A549 (cell line): ENCODE results near the gene PRRX1. TPM values are rescaled to one million over a fixed set of nuclear protein-coding genes. Genes with fewer than 3 reads are reported as not detected.

Source experiments
- ATAC-seq, 2 experiments: fragments of 200-7000 bp in 1 of 2; fragments of >200 bp in 1 of 2; cut with Nextera tagmentation in 1 of 2; cut with Tn5 transposase in 1 of 2; 3 replicates each; pipeline versions ENCODE4 v1.8.0 to v1.9.1; 2018 to 2020; ENCODE audit warnings: mild to moderate bottlenecking in 1 of 2, moderate library complexity in 1 of 2
- CTCF ChIA-PET: fragments of 300-600 bp; sonication (Branson Sonifier 250); formaldehyde crosslinking; extraction: SDS; loops from one replicate; lab custom pipeline; 2021; ENCODE audit warnings: antibody characterized with exemption, inconsistent platforms; lab: Yijun Ruan, JAX
- POLR2A ChIA-PET: fragments of 350-600 bp; formaldehyde crosslinking; extraction: SDS; loops from one replicate; lab custom pipeline; 2021; ENCODE audit warnings: antibody characterized with exemption, inconsistent platforms; lab: Yijun Ruan, JAX
- DNase-seq, 2 experiments: peaks; one replicate each; pipeline versions ENCODE4 v3.0.0 to v3.0.0-alpha.2; 2011 to 2016; ENCODE audit warnings: low read depth in 1 of 2, low spot score in 1 of 2
- FAIRE-seq: peaks from 2 replicates; lab custom pipeline; 2011; peaks lifted over from hg19 to GRCh38; lab: Jason Lieb, UNC
- H3K27ac ChIP-seq, 2 experiments: fragments of >200 bp; sonication (Bioruptor Twin); formaldehyde crosslinking; 3 replicates each; pipeline ENCODE4 v1.5.1; 2016 to 2017
- H3K4me1 ChIP-seq: fragments of >200 bp; sonication (Bioruptor Twin); formaldehyde crosslinking; 3 replicates; pipeline ENCODE4 v1.6.1; 2016
- H3K4me2 ChIP-seq: fragments of >200 bp; sonication (Bioruptor Twin); formaldehyde crosslinking; 3 replicates; pipeline ENCODE4 v1.6.1; 2016
- H3K4me3 ChIP-seq: fragments of >200 bp; sonication (Bioruptor Twin); formaldehyde crosslinking; 3 replicates; pipeline ENCODE4 v1.5.1; 2016
- H3K9me3 ChIP-seq: fragments of >200 bp; sonication (Bioruptor Twin); formaldehyde crosslinking; 3 replicates; pipeline ENCODE4 v1.6.1; 2016
- BHLHE40 ChIP-seq: IDR thresholded peaks from 2 replicates; pipeline ENCODE4 v1.6.1; 2012; ENCODE audit warnings: low read depth, low read length, inconsistent platforms
- CBX2 ChIP-seq: fragments of 200-600 bp; sonication (generic); IDR thresholded peaks from 2 replicates; pipeline ENCODE4 v1.6.1; 2016; ENCODE audit warnings: low read depth, mild to moderate bottlenecking, borderline replicate concordance
- CHD4 ChIP-seq: fragments of 200-600 bp; sonication (generic); IDR thresholded peaks from 2 replicates; pipeline ENCODE4 v1.6.1; 2016; ENCODE audit warnings: antibody characterized with exemption, mild to moderate bottlenecking, borderline replicate concordance
- EHMT2 ChIP-seq: fragments of 200-600 bp; sonication (generic); IDR thresholded peaks from 2 replicates; pipeline ENCODE4 v1.6.1; 2016; ENCODE audit warnings: antibody characterized with exemption, low read depth, mild to moderate bottlenecking, moderate library complexity
- FOSB ChIP-seq: fragments of 250-450 bp; sonication (Bioruptor Pico); IDR thresholded peaks from 2 replicates; pipeline ENCODE4 v1.5.0; 2020; ENCODE audit warnings: mild to moderate bottlenecking, moderate library complexity
- FOSL2 ChIP-seq, 2 experiments: fragments of 450-650 bp in 1 of 2; fragments of >200 bp in 1 of 2; sonication (Bioruptor Twin) in 1 of 2; formaldehyde crosslinking; IDR thresholded peaks; 2 replicates each; pipeline versions ENCODE4 v1.5.0 to v1.6.1; 2016 to 2020; ENCODE audit warnings: mild to moderate bottlenecking in 1 of 2, moderate library complexity in 1 of 2
- JUNB ChIP-seq: fragments of >200 bp; sonication (Bioruptor Twin); formaldehyde crosslinking; IDR thresholded peaks from 2 replicates; pipeline ENCODE4 v1.6.1; 2016
- KDM1A ChIP-seq: fragments of 200-600 bp; sonication (generic); IDR thresholded peaks from 2 replicates; pipeline ENCODE4 v1.6.1; 2016; ENCODE audit warnings: low read depth, mild to moderate bottlenecking
- MYC ChIP-seq: IDR thresholded peaks from 2 replicates; pipeline ENCODE4 v1.6.1; 2012; ENCODE audit warnings: mild to moderate bottlenecking, inconsistent platforms, low read length, improper control_type of control experiment, borderline replicate concordance
- RNF2 ChIP-seq: fragments of 200-600 bp; sonication (generic); IDR thresholded peaks from 2 replicates; pipeline ENCODE4 v1.6.1; 2016; ENCODE audit warnings: low read depth, mild to moderate bottlenecking, antibody characterized with exemption, moderate library complexity, borderline replicate concordance
- TFCP2L1 ChIP-seq: fragments of 250-450 bp; sonication (Bioruptor Pico); IDR thresholded peaks from 2 replicates; pipeline ENCODE4 v1.5.0; 2021; ENCODE audit warnings: mild to moderate bottlenecking
- ZFP36 ChIP-seq: fragments of 450-650 bp; IDR thresholded peaks from 2 replicates; pipeline ENCODE4 v1.6.1; 2014; ENCODE audit warnings: borderline replicate concordance; ENCODE audit not compliant: partially characterized antibody
- WGBS: methylation state at CpG from one replicate; pipeline ENCODE4 v1.1.6; 2017; ENCODE audit errors: missing lambda C conversion rate; 5-methylcytosine and 5-hydroxymethylcytosine counted together
- polyA plus RNA-seq, 4 experiments: library from polyadenylated mRNA; depleted of rRNA in 3 of 4; stranded (reverse); fragments of >200 nt; fragmentation: RNase III in 1 of 4; extraction: RNeasy Plus Mini Kit Qiagen cat#74134 plus additional on column Dnase treatment in 1 of 4; gene quantifications; 2 replicates in 3 of 4; 3 replicates in 1 of 4; pipeline ENCODE4 v1.2.3, GENCODE V29; 2011 to 2017
- TF ChIP-seq, protein P1 (sequence below): fragments of 250-450 bp; sonication (Bioruptor Pico); IDR thresholded peaks from 2 replicates; pipeline ENCODE4 v1.5.0; 2020; ENCODE audit warnings: low read depth, mild to moderate bottlenecking, moderate library complexity
- TF ChIP-seq, protein P2 (sequence below): fragments of 200-600 bp; sonication (generic); IDR thresholded peaks from 2 replicates; pipeline ENCODE4 v1.6.1; 2016; ENCODE audit warnings: antibody characterized with exemption, mild to moderate bottlenecking, moderate library complexity

The PRRX1 gene
- polyA plus RNA-seq, 2 of the 4 experiments (the other 2 are of a cell fraction), result 0.14 TPM; not detected in 1

DNA sequence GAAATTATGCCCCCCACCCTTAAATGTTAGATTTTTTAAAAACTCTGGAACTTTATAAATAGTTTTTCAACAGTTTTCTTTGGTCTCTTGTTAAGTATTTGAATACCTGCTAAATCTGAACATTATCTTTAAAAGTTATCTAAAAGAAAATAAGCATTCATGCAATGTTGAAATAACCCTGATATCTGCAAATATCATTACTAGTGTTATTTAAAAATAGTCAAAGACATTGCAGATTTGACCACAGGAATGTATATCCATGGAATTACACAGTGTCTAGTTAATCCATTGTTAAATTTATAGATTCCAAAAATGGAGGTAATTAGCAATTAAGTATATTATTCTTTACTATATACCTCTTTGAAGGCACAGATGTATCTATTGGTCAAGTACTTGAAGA is 42.0 kb downstream of the PRRX1 start (continued):
- TF ChIP-seq CHD4 (no peak), RNF2 (no peak)

DNA sequence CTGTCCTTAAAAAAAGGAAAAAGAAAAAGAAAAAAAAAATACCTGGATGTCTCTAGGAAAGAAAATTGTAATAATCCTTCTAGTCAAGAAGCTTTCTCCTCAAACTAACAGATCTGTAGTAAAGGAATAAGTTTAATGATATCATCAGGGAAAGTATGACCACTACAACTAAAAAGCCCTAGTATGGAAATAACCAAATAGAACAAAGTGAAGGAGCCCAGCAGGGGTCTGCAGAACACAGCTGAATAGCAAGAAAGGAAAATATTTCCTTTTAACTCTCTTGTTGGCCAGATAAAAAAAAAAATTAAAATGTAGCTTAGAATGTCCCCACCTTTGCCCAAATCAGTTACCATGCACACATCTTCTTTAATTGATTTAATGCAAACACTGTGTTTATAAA is 43.2 kb downstream of the PRRX1 start:
- DNase-seq, result no peak
- Histone ChIP-seq H3K27ac (no peak overlapping the region), H3K4me2 (no peak overlapping the region), H3K9me3 (no peaks in the 10 kb centered on the region; the same call in 2 of the 3 replicates), H3K4me1 (no peaks in the 10 kb centered on the region), H3K4me3 (no peak overlapping the region)
- POLR2A ChIA-PET, result no interaction called here
- CTCF ChIA-PET, result interaction anchor here (1.0 kb wide), 1 partner anchor 17 kb away, joined by 3 read pairs; no protein-coding TSS in a partner anchor
- FAIRE-seq, result no peak
- ATAC-seq, result no peak
- TF ChIP-seq CBX2 (no peak), TFCP2L1 (CRISPR knock-in tag) (no peak), ZFP36 (no peak), KDM1A (no peak), RNF2 (no peak), EHMT2 (no peak), MYC (no peak)
- TF ChIP-seq, protein P1, sequence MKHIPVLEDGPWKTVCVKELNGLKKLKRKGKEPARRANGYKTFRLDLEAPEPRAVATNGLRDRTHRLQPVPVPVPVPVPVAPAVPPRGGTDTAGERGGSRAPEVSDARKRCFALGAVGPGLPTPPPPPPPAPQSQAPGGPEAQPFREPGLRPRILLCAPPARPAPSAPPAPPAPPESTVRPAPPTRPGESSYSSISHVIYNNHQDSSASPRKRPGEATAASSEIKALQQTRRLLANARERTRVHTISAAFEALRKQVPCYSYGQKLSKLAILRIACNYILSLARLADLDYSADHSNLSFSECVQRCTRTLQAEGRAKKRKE (CRISPR knock-in tag), result no peak
- TF ChIP-seq, protein P2, sequence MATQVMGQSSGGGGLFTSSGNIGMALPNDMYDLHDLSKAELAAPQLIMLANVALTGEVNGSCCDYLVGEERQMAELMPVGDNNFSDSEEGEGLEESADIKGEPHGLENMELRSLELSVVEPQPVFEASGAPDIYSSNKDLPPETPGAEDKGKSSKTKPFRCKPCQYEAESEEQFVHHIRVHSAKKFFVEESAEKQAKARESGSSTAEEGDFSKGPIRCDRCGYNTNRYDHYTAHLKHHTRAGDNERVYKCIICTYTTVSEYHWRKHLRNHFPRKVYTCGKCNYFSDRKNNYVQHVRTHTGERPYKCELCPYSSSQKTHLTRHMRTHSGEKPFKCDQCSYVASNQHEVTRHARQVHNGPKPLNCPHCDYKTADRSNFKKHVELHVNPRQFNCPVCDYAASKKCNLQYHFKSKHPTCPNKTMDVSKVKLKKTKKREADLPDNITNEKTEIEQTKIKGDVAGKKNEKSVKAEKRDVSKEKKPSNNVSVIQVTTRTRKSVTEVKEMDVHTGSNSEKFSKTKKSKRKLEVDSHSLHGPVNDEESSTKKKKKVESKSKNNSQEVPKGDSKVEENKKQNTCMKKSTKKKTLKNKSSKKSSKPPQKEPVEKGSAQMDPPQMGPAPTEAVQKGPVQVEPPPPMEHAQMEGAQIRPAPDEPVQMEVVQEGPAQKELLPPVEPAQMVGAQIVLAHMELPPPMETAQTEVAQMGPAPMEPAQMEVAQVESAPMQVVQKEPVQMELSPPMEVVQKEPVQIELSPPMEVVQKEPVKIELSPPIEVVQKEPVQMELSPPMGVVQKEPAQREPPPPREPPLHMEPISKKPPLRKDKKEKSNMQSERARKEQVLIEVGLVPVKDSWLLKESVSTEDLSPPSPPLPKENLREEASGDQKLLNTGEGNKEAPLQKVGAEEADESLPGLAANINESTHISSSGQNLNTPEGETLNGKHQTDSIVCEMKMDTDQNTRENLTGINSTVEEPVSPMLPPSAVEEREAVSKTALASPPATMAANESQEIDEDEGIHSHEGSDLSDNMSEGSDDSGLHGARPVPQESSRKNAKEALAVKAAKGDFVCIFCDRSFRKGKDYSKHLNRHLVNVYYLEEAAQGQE, result no peak

DNA sequence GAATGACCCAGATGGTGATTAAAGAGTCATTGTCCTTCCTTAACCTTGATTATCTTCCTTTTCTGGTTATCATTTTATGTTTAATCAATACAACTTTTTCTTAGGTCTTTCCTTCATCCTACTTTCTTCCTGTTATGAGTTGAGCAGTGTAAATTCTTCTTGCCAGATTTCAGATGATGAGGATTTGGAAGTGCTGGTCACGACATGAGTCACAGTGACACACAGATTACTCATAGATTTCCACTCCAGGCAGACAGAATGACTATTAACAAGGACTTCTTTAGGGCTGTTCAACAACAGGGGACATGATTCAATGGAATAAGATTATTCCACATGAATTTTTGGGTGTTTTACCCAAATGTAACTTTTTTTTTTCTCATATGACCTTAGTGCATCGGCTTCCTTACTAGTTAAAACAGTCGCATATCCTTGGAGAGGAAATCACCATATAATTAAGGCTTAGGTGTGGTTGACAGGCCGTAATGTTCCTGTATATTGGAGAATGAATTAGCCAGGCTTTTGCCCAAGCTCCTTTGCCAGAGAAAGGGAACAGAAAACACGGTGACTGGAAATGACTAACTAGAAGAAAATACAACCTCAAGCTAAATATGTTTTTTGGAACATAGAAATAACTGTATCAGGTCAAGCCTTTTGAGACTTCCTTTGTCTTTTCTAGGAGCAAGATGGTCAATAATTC is 44.2 kb downstream of the PRRX1 start:
- Histone ChIP-seq H3K4me2 (no peak overlapping the region), H3K4me1 (no peaks in the 10 kb centered on the region), H3K9me3 (no peaks in the 10 kb centered on the region; the same call in 2 of the 3 replicates), H3K4me3 (no peak overlapping the region), H3K27ac (no peak overlapping the region)
- CTCF ChIA-PET, result no interaction called here
- no peak for FAIRE-seq
- WGBS, result 17% methylated on average over 5 of the region's 5 CpGs
- POLR2A ChIA-PET, result no interaction called here
- ATAC-seq, result peak; percentile 76 to 92
- TF ChIP-seq JUNB (peak; percentile 72), FOSL2 (IDR thresholded peaks at IDR 0.05) (peak; percentile 77), FOSL2 (CRISPR knock-in tag; IDR thresholded peaks at IDR 0.05) (peak; percentile 87), FOSB (CRISPR knock-in tag) (no peak)
- TF ChIP-seq, all 56 proteins: peak for 2
- DNase-seq, result peak; percentile 34 to 60

DNA sequence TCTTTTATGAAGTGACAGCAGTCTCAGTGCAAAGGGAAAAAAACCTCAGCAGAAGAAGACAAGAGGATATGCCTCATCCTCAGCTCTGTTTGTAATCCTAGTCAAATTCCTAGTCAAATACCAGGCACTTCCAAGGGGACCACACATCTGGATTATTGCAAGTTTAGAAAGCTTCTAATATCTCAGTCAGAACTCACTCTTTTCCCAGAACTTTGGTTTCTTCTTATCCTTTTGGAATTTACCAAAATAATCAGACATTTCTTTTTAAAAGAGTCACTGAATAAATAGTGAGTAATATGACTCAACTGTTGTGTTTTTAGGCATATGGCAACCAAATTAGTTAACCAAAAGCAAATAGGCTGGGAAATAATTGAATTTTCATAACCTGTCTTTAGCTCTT is 47.8 kb downstream of the PRRX1 start:
- no peak for ATAC-seq
- CTCF ChIA-PET, result interaction anchor here (4.2 kb wide), 1 partner anchor 22 kb away, joined by 19 read pairs; no protein-coding TSS in a partner anchor
- Histone ChIP-seq H3K4me2 (no peak overlapping the region), H3K4me1 (no peaks in the 10 kb centered on the region), H3K27ac (no peak overlapping the region), H3K4me3 (no peak overlapping the region), H3K9me3 (no peaks in the 10 kb centered on the region; the same call in 2 of the 3 replicates)
- no peak for DNase-seq
- TF ChIP-seq BHLHE40, result no peak
- FAIRE-seq, result no peak
- POLR2A ChIA-PET, result no interaction called here
